Measurements from ENCODE around the gene CD163. TPM values are rescaled to one million over a fixed set of nuclear protein-coding genes. Genes with fewer than 3 reads are reported as not detected.
"Not testable (repeated sequence)": the region's sequence is repeated elsewhere in the genome, so short reads cannot be mapped to it uniquely, and the experiment has no call there.

The CD163 gene
- not detected for total RNA-seq

- H3K36me3 Mint-ChIP-seq, result no peaks in the 10 kb centered on the region
Observed at GRCh38 chr12:7503686-7504415, at the start of gene CD163. TSS of gene CD163 (minus strand) at chr12:7503777. CDS start at chr12:7503690, 87 bp downstream.

GRCh38 chr12:7542813-7543212, 39.2 kb upstream of the CD163 start:
- no peaks in the 10 kb centered on the region for H3K4me1 Mint-ChIP-seq (ENCODE audit: low read depth in 2 of 2)
- DNase-seq (ENCODE audit: low spot score) (no peak), ATAC-seq (no peak)
- no peaks in the 10 kb centered on the region for H3K36me3 Mint-ChIP-seq
- H3K9me3 Mint-ChIP-seq, result no peaks in the 10 kb centered on the region
- peaks cover 38 to 52% of the 10 kb centered on the region in 2 donors for H3K27me3 Mint-ChIP-seq
- H3K4me3 Mint-ChIP-seq, result no peak overlapping the region
- no peak overlapping the region for H3K27ac Mint-ChIP-seq

More at GRCh38 chr12:7503686-7504415, at the start of gene CD163:
- H3K27me3 Mint-ChIP-seq, result peaks cover 33 to 50% of the 10 kb centered on the region in 2 donors
- H3K27ac Mint-ChIP-seq, result no peak within 1 kb of the TSS
- H3K4me3 Mint-ChIP-seq, result no peak within 1 kb of the TSS
- DNase-seq (ENCODE audit: low spot score) (no peak), ATAC-seq (no peak)
- no peaks in the 10 kb centered on the region for H3K4me1 Mint-ChIP-seq (ENCODE audit: low read depth in 2 of 2)
- H3K9me3 Mint-ChIP-seq, result peaks cover 4% of the 10 kb centered on the region

GRCh38 chr12:7542046-7542445, 38.5 kb upstream of the CD163 start:
- no peak overlapping the region for H3K4me3 Mint-ChIP-seq
- ATAC-seq, result no peak
- DNase-seq (ENCODE audit: low spot score), result no peak
- H3K9me3 Mint-ChIP-seq, result no peaks in the 10 kb centered on the region
- no peaks in the 10 kb centered on the region for H3K4me1 Mint-ChIP-seq (ENCODE audit: low read depth in 2 of 2)
- no peaks in the 10 kb centered on the region for H3K36me3 Mint-ChIP-seq
- H3K27ac Mint-ChIP-seq, result no peak overlapping the region
- H3K27me3 Mint-ChIP-seq, result peaks cover 40 to 55% of the 10 kb centered on the region in 2 donors

- DNase-seq (ENCODE audit: low spot score) (no peak), ATAC-seq (no peak)
- H3K4me1 Mint-ChIP-seq (ENCODE audit: low read depth in 2 of 2), result no peaks in the 10 kb centered on the region
- no peak overlapping the region for H3K4me3 Mint-ChIP-seq
- no peak overlapping the region for H3K27ac Mint-ChIP-seq
- H3K9me3 Mint-ChIP-seq, result no peaks in the 10 kb centered on the region
- H3K36me3 Mint-ChIP-seq, result no peaks in the 10 kb centered on the region
- H3K27me3 Mint-ChIP-seq, result peaks cover 14 to 57% of the 10 kb centered on the region in 2 donors
Observed at GRCh38 chr12:7514416-7514815, 10.8 kb upstream of the CD163 start.

GRCh38 chr12:7512553-7512952, 9.0 kb upstream of the CD163 start:
- no peak for ATAC-seq
- H3K4me1 Mint-ChIP-seq (ENCODE audit: low read depth in 2 of 2), result no peaks in the 10 kb centered on the region
- no peak for DNase-seq (ENCODE audit: low spot score)
- H3K27me3 Mint-ChIP-seq, result peaks cover 24 to 63% of the 10 kb centered on the region in 2 donors
- no peak overlapping the region for H3K27ac Mint-ChIP-seq
- no peak overlapping the region for H3K4me3 Mint-ChIP-seq
- H3K9me3 Mint-ChIP-seq, result peaks cover 6% of the 10 kb centered on the region
- no peaks in the 10 kb centered on the region for H3K36me3 Mint-ChIP-seq

- not testable (repeated sequence) for H3K27ac Mint-ChIP-seq; H3K36me3 Mint-ChIP-seq; H3K4me1 Mint-ChIP-seq (ENCODE audit: low read depth in 2 of 2); H3K9me3 Mint-ChIP-seq; DNase-seq (ENCODE audit: low spot score); ATAC-seq; H3K4me3 Mint-ChIP-seq
- H3K27me3 Mint-ChIP-seq, result peaks cover 24 to 50% of the 10 kb centered on the region in 2 donors
Observed at GRCh38 chr12:7509793-7510470, 6.4 kb upstream of the CD163 start.

GRCh38 chr12:7502612-7503011, 965 bp downstream of the CD163 start:
- ATAC-seq, result no peak
- H3K27ac Mint-ChIP-seq, result no peak overlapping the region
- no peaks in the 10 kb centered on the region for H3K36me3 Mint-ChIP-seq
- DNase-seq (ENCODE audit: low spot score), result no peak
- H3K27me3 Mint-ChIP-seq, result peaks cover 31 to 53% of the 10 kb centered on the region in 2 donors
- no peaks in the 10 kb centered on the region for H3K9me3 Mint-ChIP-seq
- H3K4me1 Mint-ChIP-seq (ENCODE audit: low read depth in 2 of 2), result no peaks in the 10 kb centered on the region
- H3K4me3 Mint-ChIP-seq, result no peak overlapping the region

- Mint-ChIP-seq H3K27ac (no peak overlapping the region), H3K27me3 (peaks cover 35 to 62% of the 10 kb centered on the region in 2 donors), H3K36me3 (no peaks in the 10 kb centered on the region), H3K4me3 (no peak overlapping the region), H3K4me1 (ENCODE audit: low read depth in 2 of 2) (no peaks in the 10 kb centered on the region), H3K9me3 (no peaks in the 10 kb centered on the region)
- DNase-seq (ENCODE audit: low spot score) (no peak), ATAC-seq (no peak)
Observed at GRCh38 chr12:7501031-7501588, 2.5 kb downstream of the CD163 start.

GRCh38 chr12:7499636-7500035, 3.9 kb downstream of the CD163 start:
- no peak overlapping the region for H3K4me3 Mint-ChIP-seq
- H3K27ac Mint-ChIP-seq, result no peak overlapping the region
- no peak for ATAC-seq
- peaks cover 37 to 69% of the 10 kb centered on the region in 2 donors for H3K27me3 Mint-ChIP-seq
- no peaks in the 10 kb centered on the region for H3K36me3 Mint-ChIP-seq
- no peak for DNase-seq (ENCODE audit: low spot score)
- H3K4me1 Mint-ChIP-seq (ENCODE audit: low read depth in 2 of 2), result no peaks in the 10 kb centered on the region
- no peaks in the 10 kb centered on the region for H3K9me3 Mint-ChIP-seq

GRCh38 chr12:7498809-7499208, 4.8 kb downstream of the CD163 start:
- Mint-ChIP-seq H3K4me1 (ENCODE audit: low read depth in 2 of 2) (no peaks in the 10 kb centered on the region), H3K27ac (no peak overlapping the region), H3K9me3 (no peaks in the 10 kb centered on the region), H3K27me3 (peaks cover 35 to 64% of the 10 kb centered on the region in 2 donors), H3K4me3 (no peak overlapping the region), H3K36me3 (no peaks in the 10 kb centered on the region)
- ATAC-seq, result no peak
- no peak for DNase-seq (ENCODE audit: low spot score)

- no peaks in the 10 kb centered on the region for H3K9me3 Mint-ChIP-seq
- ATAC-seq, result no peak
- H3K36me3 Mint-ChIP-seq, result no peaks in the 10 kb centered on the region
- H3K4me1 Mint-ChIP-seq (ENCODE audit: low read depth in 2 of 2), result no peaks in the 10 kb centered on the region
- H3K27ac Mint-ChIP-seq, result no peak overlapping the region
- H3K4me3 Mint-ChIP-seq, result no peak overlapping the region
- peaks cover 29 to 60% of the 10 kb centered on the region in 2 donors for H3K27me3 Mint-ChIP-seq
- no peak for DNase-seq (ENCODE audit: low spot score)
Observed at GRCh38 chr12:7497661-7498060, 5.9 kb downstream of the CD163 start.

- no peak for DNase-seq (ENCODE audit: low spot score)
- H3K4me1 Mint-ChIP-seq (ENCODE audit: low read depth in 2 of 2), result no peaks in the 10 kb centered on the region
- peaks cover 28 to 60% of the 10 kb centered on the region in 2 donors for H3K27me3 Mint-ChIP-seq
- H3K36me3 Mint-ChIP-seq, result no peaks in the 10 kb centered on the region
- H3K4me3 Mint-ChIP-seq, result no peak overlapping the region
- ATAC-seq, result no peak
- H3K27ac Mint-ChIP-seq, result no peak overlapping the region
- H3K9me3 Mint-ChIP-seq, result no peaks in the 10 kb centered on the region
Observed at GRCh38 chr12:7496451-7496850, 7.1 kb downstream of the CD163 start.

GRCh38 chr12:7495136-7495535, 8.4 kb downstream of the CD163 start:
- Mint-ChIP-seq H3K4me3 (no peak overlapping the region), H3K27me3 (peaks cover 27 to 60% of the 10 kb centered on the region in 2 donors), H3K27ac (no peak overlapping the region), H3K4me1 (ENCODE audit: low read depth in 2 of 2) (no peaks in the 10 kb centered on the region), H3K36me3 (no peaks in the 10 kb centered on the region), H3K9me3 (no peaks in the 10 kb centered on the region)
- no peak for ATAC-seq
- DNase-seq (ENCODE audit: low spot score), result no peak

- no peak for DNase-seq (ENCODE audit: low spot score)
- H3K4me1 Mint-ChIP-seq (ENCODE audit: low read depth in 2 of 2), result no peaks in the 10 kb centered on the region
- H3K27ac Mint-ChIP-seq, result no peak overlapping the region
- H3K9me3 Mint-ChIP-seq, result no peaks in the 10 kb centered on the region
- H3K4me3 Mint-ChIP-seq, result no peak overlapping the region
- no peaks in the 10 kb centered on the region for H3K36me3 Mint-ChIP-seq
- ATAC-seq, result no peak
- H3K27me3 Mint-ChIP-seq, result peaks cover 18 to 41% of the 10 kb centered on the region in 2 donors
Observed at GRCh38 chr12:7493006-7493405, 10.6 kb downstream of the CD163 start.
